ENCODE measurements around the gene PRKAB1.

- TF ChIP-seq POLR2AphosphoS5 (IDR thresholded peaks at IDR 0.05; ENCODE audit: low read depth) (no peak), CTCF (conservative IDR thresholded peaks at IDR 0.05; ENCODE audit: low read depth in 2 of 2) (no peak), REST (IDR thresholded peaks at IDR 0.05; ENCODE audit: unreplicated experiment) (no peak), ZNF114 (CRISPR knock-in tag; IDR thresholded peaks at IDR 0.05) (no peak), ZNF462 (CRISPR knock-in tag; IDR thresholded peaks at IDR 0.05) (no peak), CREB1 (CRISPR knock-in tag; IDR thresholded peaks at IDR 0.05; ENCODE audit: low read depth) (no peak), EZH2phosphoT487 (IDR thresholded peaks at IDR 0.05; ENCODE audit: unreplicated experiment) (no peak), EZH2 (IDR thresholded peaks at IDR 0.05; ENCODE audit: low read depth, unreplicated experiment) (no peak), NANOG (IDR thresholded peaks at IDR 0.05; ENCODE audit: borderline replicate concordance) (no peak), STAT1 (IDR thresholded peaks at IDR 0.05; ENCODE audit: unreplicated experiment) (no peak), JUNB (IDR thresholded peaks at IDR 0.05; ENCODE audit: unreplicated experiment) (no peak), ETS1 (IDR thresholded peaks at IDR 0.05) (no peak), ZNF331 (CRISPR knock-in tag; IDR thresholded peaks at IDR 0.05; ENCODE audit: low read depth) (no peak)
Measured at GRCh38 chr12:119666226-119666795, 1.6 kb upstream of the PRKAB1 start.

Data from GM23338 (cell line).